DND-41 (cell line): ENCODE data around the gene ARAF.

Experiments used
- EZH2 ChIP-seq: IDR thresholded peaks from 3 replicates; pipeline ENCODE4 v1.6.1; 2012; ENCODE audit warnings: borderline replicate concordance, low read depth, mild to moderate bottlenecking, moderate library complexity, low read length, inconsistent platforms; ENCODE audit not compliant: severe bottlenecking
- TF ChIP-seq, protein P1 (sequence below): IDR thresholded peaks from 2 replicates; pipeline ENCODE4 v1.5.1; 2012; ENCODE audit warnings: borderline replicate concordance, low read length, moderate library complexity, mild to moderate bottlenecking; ENCODE audit not compliant: poor library complexity, severe bottlenecking; ENCODE audit errors: extremely low read depth

DNA sequence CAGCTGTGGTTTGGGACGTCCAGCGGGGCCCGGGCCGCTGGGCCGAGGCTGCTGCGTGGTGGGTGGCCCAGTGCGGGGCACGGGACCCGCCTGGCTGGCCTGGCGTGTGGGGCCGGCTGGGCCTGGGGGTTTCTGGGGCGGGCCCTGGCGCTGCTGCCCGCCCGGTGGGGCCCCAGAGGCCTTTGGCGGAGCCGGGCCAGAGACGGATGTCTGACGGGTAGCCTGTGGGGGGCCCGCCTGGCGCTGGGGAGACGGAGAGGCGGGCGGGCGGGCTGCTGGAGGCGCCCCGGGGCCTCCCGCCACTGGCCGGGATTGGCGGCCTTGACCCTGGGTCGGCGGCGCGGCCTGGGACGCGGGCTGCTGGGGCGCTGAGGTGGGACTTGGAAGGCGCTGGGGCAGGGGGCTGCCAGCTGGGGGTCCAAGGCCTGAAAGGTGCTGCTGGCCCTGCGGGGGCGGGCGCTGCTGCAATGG, 13.1 kb downstream of the ARAF start:
- TF ChIP-seq, protein P1, sequence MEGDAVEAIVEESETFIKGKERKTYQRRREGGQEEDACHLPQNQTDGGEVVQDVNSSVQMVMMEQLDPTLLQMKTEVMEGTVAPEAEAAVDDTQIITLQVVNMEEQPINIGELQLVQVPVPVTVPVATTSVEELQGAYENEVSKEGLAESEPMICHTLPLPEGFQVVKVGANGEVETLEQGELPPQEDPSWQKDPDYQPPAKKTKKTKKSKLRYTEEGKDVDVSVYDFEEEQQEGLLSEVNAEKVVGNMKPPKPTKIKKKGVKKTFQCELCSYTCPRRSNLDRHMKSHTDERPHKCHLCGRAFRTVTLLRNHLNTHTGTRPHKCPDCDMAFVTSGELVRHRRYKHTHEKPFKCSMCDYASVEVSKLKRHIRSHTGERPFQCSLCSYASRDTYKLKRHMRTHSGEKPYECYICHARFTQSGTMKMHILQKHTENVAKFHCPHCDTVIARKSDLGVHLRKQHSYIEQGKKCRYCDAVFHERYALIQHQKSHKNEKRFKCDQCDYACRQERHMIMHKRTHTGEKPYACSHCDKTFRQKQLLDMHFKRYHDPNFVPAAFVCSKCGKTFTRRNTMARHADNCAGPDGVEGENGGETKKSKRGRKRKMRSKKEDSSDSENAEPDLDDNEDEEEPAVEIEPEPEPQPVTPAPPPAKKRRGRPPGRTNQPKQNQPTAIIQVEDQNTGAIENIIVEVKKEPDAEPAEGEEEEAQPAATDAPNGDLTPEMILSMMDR, result no peak
- no peak for TF ChIP-seq EZH2
